Measurements from ENCODE around the gene TNRC6C.

DNA sequence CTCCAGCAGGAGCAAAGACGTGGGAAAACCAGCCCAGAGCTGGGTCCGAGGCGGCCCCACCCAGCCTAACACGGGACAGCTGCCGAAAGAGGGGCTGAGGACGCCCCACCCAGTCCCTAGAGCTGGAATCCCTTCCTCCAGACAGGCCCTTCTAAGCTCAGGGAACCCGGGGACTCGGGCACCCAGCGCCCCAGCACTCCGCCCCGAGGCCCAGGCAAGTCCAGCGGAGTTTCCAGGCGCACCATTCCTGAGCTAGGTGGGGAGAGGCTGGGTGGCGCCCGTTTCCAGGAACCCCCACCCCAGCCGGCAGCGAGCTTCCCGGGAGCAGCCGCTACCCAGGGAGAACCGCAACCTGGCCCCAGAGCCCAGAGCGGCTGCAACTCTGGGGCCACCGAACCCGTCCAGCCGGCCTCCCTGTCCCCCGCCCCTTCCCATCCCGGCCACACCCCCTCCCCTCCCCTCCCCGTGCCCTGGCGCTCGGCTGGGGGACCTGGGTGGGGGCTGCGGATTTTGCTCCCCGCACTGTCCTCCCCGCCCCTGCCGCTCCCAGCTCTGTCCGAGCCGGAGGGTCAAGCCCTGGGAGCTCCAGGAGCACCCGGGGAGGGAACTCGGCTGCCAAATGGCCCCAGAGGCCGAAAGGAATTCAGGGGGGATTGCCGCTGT, 169.5 kb downstream of the TNRC6C start:
- TF ChIP-seq CTCF (IDR thresholded peaks at IDR 0.05) (no peak), POLR2A (IDR thresholded peaks at IDR 0.05) (no peak), POLR2AphosphoS5 (IDR thresholded peaks at IDR 0.05) (no peak)

All from suprapubic skin (tissue), 4 donors.